IMR-90 (cell line): Measurements from ENCODE around the gene CELA2B. TPM values are rescaled to one million over a fixed set of nuclear protein-coding genes. Genes with fewer than 3 reads are reported as not detected.

Source experiments
- ATAC-seq: fragments of 200-7000 bp; cut with Tn5 transposase; 2 replicates; pipeline ENCODE4 v1.9.1; 2020; ENCODE audit warnings: low read depth, mild to moderate bottlenecking, moderate library complexity
- BruUV-seq: library from RNA; stranded (reverse); fragments of 400-500 nt; replicated peaks from 2 replicates; lab custom pipeline; 2021; lab: Mats Ljungman, UMichigan
- CTCF ChIA-PET: fragments of 300-600 bp; formaldehyde crosslinking; extraction: SDS; loops from one replicate; lab custom pipeline; 2021; ENCODE audit warnings: antibody characterized with exemption; lab: Yijun Ruan, JAX
- POLR2A ChIA-PET: fragments of 300-600 bp; sonication (Branson Sonifier 250); formaldehyde crosslinking; loops from one replicate; lab custom pipeline; 2022; ENCODE audit warnings: antibody characterized with exemption; ENCODE audit not compliant: unreplicated experiment; lab: Charles Lee
- DNase-seq: peaks from one replicate; pipeline ENCODE4 v3.0.0; 2013
- H2AFZ ChIP-seq: replicated peaks from 2 replicates; pipeline ENCODE3; 2013; ENCODE audit warnings: low read length, mild to moderate bottlenecking; ENCODE audit not compliant: poor library complexity
- H2AK5ac ChIP-seq: 2 replicates; pipeline ENCODE4 v1.6.1; 2013; ENCODE audit warnings: low read depth, low read length, inconsistent platforms
- H2AK9ac ChIP-seq: replicated peaks from 2 replicates; pipeline ENCODE3; 2013; ENCODE audit warnings: mild to moderate bottlenecking, low read depth, low read length, moderate library complexity; ENCODE audit not compliant: poor library complexity
- H2BK120ac ChIP-seq: 2 replicates; pipeline ENCODE4 v1.6.1; 2013; ENCODE audit warnings: low read depth, low read length, inconsistent platforms
- H2BK15ac ChIP-seq: 3 replicates; pipeline ENCODE4 v1.6.1; 2013; ENCODE audit warnings: low read depth, low read length, inconsistent platforms
- H2BK20ac ChIP-seq: 2 replicates; pipeline ENCODE4 v1.6.1; 2013; ENCODE audit warnings: low read depth, mild to moderate bottlenecking, inconsistent platforms, low read length, moderate library complexity
- H2BK5ac ChIP-seq: 2 replicates; pipeline ENCODE4 v1.6.1; 2013; ENCODE audit warnings: mild to moderate bottlenecking, low read depth, low read length, inconsistent platforms; ENCODE audit not compliant: poor library complexity, severe bottlenecking
- H3K14ac ChIP-seq: replicated peaks from 2 replicates; pipeline ENCODE4 v1.6.1; 2013; ENCODE audit warnings: low read depth, low read length, inconsistent platforms
- H3K18ac ChIP-seq: 2 replicates; pipeline ENCODE4 v1.6.1; 2013; ENCODE audit warnings: low read depth, low read length, control low read depth
- H3K23ac ChIP-seq: 2 replicates; pipeline ENCODE4 v1.6.1; 2013; ENCODE audit warnings: low read depth, low read length, inconsistent platforms
- H3K27ac ChIP-seq: 2 replicates; pipeline ENCODE4 v1.5.1; 2013; ENCODE audit warnings: mild to moderate bottlenecking, control low read depth, low read length; ENCODE audit not compliant: insufficient read depth
- H3K27me3 ChIP-seq: 2 replicates; pipeline ENCODE4 v1.6.1; 2013; ENCODE audit warnings: low read length; ENCODE audit not compliant: control insufficient read depth, insufficient read depth
- H3K36me3 ChIP-seq: 2 replicates; pipeline ENCODE4 v1.6.1; 2013; ENCODE audit warnings: low read length, mixed read lengths; ENCODE audit not compliant: control insufficient read depth, insufficient read depth
- H3K4ac ChIP-seq: 2 replicates; pipeline ENCODE4 v1.6.1; 2013; ENCODE audit warnings: low read depth, low read length, inconsistent platforms
- H3K4me1 ChIP-seq: 2 replicates; pipeline ENCODE4 v1.6.1; 2013; ENCODE audit warnings: low read length, mixed read lengths; ENCODE audit not compliant: control insufficient read depth, insufficient read depth
- H3K4me2 ChIP-seq: 2 replicates; pipeline ENCODE4 v1.6.1; 2013; ENCODE audit warnings: low read depth, mild to moderate bottlenecking, control low read depth, low read length, moderate library complexity
- H3K4me3 ChIP-seq: 2 replicates; pipeline ENCODE4 v1.5.1; 2013; ENCODE audit warnings: low read depth, mild to moderate bottlenecking, control low read depth, low read length, moderate library complexity; ENCODE audit not compliant: insufficient read depth
- H3K56ac ChIP-seq: 2 replicates; pipeline ENCODE4 v1.6.1; 2013; ENCODE audit warnings: low read length, inconsistent platforms; ENCODE audit not compliant: insufficient read depth; ENCODE audit errors: extremely low read depth
- H3K79me1 ChIP-seq, 2 experiments: 2 replicates each; pipeline ENCODE4 v1.6.1; 2013; ENCODE audit warnings: low read length in 2 of 2, inconsistent platforms in 1 of 2, low read depth in 1 of 2
- H3K9ac ChIP-seq: 2 replicates; pipeline ENCODE4 v1.6.1; 2013; ENCODE audit warnings: low read depth, low read length, control low read depth
- H3K9me1 ChIP-seq: 2 replicates; pipeline ENCODE4 v1.6.1; 2013; ENCODE audit warnings: low read length, inconsistent platforms; ENCODE audit not compliant: insufficient read depth
- H3K9me3 ChIP-seq: 2 replicates; pipeline ENCODE4 v1.6.1; 2013; ENCODE audit warnings: low read length; ENCODE audit not compliant: control insufficient read depth, insufficient read depth
- H4K20me1 ChIP-seq: 2 replicates; pipeline ENCODE4 v1.6.1; 2013; ENCODE audit warnings: low read length, inconsistent platforms; ENCODE audit not compliant: insufficient read depth
- H4K5ac ChIP-seq: 2 replicates; pipeline ENCODE4 v1.6.1; 2013; ENCODE audit warnings: mild to moderate bottlenecking, low read depth, low read length, control low read depth
- H4K8ac ChIP-seq, 2 experiments: 2 replicates each; pipeline ENCODE4 v1.6.1; 2013; ENCODE audit warnings: low read depth in 2 of 2, low read length in 2 of 2, control low read depth in 1 of 2, inconsistent platforms in 1 of 2
- H4K91ac ChIP-seq: 2 replicates; pipeline ENCODE4 v1.6.1; 2013; ENCODE audit warnings: low read depth, low read length, inconsistent platforms; ENCODE audit not compliant: insufficient read depth
- CHD1 ChIP-seq: IDR thresholded peaks from 2 replicates; pipeline ENCODE4 v1.6.1; 2012; ENCODE audit warnings: low read depth, low read length, improper control_type of control experiment
- RCOR1 ChIP-seq: IDR thresholded peaks from 2 replicates; pipeline ENCODE4 v1.6.1; 2012; ENCODE audit warnings: mild to moderate bottlenecking, low read length, improper control_type of control experiment; ENCODE audit not compliant: insufficient replicate concordance
- SMC3 ChIP-seq: fragments of 150-350 bp; IDR thresholded peaks from 2 replicates; pipeline ENCODE4 v1.6.1; 2016; ENCODE audit warnings: low read depth, mild to moderate bottlenecking, antibody characterized with exemption, low read length, moderate library complexity
- dilution Hi-C: fragments of 300-500 bp; cut with HindIII; formaldehyde crosslinking; loops from one replicate; pipeline ENCODE4 v1.14.3; 2018; ENCODE audit warnings: low sequenced_read_pairs; ENCODE audit not compliant: unreplicated experiment
- in situ Hi-C: fragments of 300-500 bp; cut with MboI; formaldehyde crosslinking; loops from 3 replicates; pipeline ENCODE4 v1.14.3; 2019; ENCODE audit warnings: low sequenced_read_pairs, inconsistent platforms, mixed read lengths
- intact Hi-C: fragments of 100-400 bp; cut with micrococcal nuclease; formaldehyde crosslinking; loops from 2 replicates; pipeline ENCODE4 v1.10.0; 2022
- polyA plus RNA-seq, 3 experiments: library from polyadenylated mRNA; depleted of rRNA; stranded (reverse); fragments of >200 nt; gene quantifications; 2 replicates each; pipeline ENCODE4 v1.2.3, GENCODE V29; 2012; ENCODE audit warnings: low replicate concordance in 1 of 3
- total RNA-seq: library from RNA; depleted of rRNA; stranded (reverse); fragments of >200 nt; gene quantifications from 2 replicates; pipeline ENCODE4 v1.2.3, GENCODE V29; 2012
- TF ChIP-seq, protein P1 (sequence below): conservative IDR thresholded peaks from 2 replicates; pipeline ENCODE4 v1.5.1; 2012; ENCODE audit warnings: mild to moderate bottlenecking, low read depth, low read length, improper control_type of control experiment

CELA2B gene
- total and polyA plus RNA-seq, 2 of the 4 experiments (the other 2 are of a cell fraction): not detected

DNA sequence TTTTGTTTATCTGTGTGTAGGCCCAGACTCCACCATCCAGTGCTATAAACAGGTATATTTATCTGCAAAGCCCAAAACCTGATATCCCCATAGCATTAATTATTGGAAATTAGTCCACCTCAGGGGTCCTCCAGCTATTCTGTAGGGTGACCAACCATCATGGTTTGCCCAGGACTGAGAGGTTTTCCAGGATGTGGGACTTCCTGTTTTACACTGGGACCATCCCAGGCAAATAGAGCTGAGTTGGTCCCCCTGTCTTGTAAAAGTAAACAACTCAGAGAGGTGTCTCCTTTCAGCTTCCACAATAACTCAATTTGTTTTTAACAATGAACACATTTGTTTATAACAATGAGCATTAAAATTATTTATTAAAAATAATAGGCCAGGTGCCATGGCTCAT is 7.8 kb upstream of the CELA2B start:
- Histone ChIP-seq H4K20me1 (no peaks in the 10 kb centered on the region), H2AFZ (no peak overlapping the region), H3K18ac (no peak overlapping the region), H3K9ac (no peak overlapping the region), H2AK9ac (no peak overlapping the region), H3K23ac (no peak overlapping the region), H3K4ac (no peak overlapping the region), H3K4me3 (no peak overlapping the region), H4K5ac (no peak overlapping the region), H2BK5ac (no peak overlapping the region), H2BK120ac (no peak overlapping the region), H3K27me3 (peaks cover 3% of the 10 kb centered on the region; the same call in 1 of the 2 replicates), H4K8ac (no peak overlapping the region), H2BK15ac (no peak overlapping the region), H3K36me3 (no peaks in the 10 kb centered on the region), H3K14ac (no peak overlapping the region), H4K91ac (no peak overlapping the region), H2AK5ac (no peak overlapping the region), H3K4me2 (no peak overlapping the region), H3K4me1 (no peaks in the 10 kb centered on the region; the same call in 1 of the 2 replicates), H3K79me1 (no peaks in the 10 kb centered on the region), H3K27ac (no peak overlapping the region), H3K9me1 (no peaks in the 10 kb centered on the region), H3K9me3 (no peaks in the 10 kb centered on the region), H2BK20ac (no peak overlapping the region), H3K56ac (no peak overlapping the region)
- dilution Hi-C loops (no loop called here), in situ Hi-C loops (no loop called here), intact Hi-C loops (no loop called here)
- no peak for DNase-seq
- ChIA-PET POLR2A (no interaction called here), CTCF (no interaction called here)
- TF ChIP-seq RCOR1 (no peak), SMC3 (no peak), CHD1 (no peak)
- TF ChIP-seq, protein P1, sequence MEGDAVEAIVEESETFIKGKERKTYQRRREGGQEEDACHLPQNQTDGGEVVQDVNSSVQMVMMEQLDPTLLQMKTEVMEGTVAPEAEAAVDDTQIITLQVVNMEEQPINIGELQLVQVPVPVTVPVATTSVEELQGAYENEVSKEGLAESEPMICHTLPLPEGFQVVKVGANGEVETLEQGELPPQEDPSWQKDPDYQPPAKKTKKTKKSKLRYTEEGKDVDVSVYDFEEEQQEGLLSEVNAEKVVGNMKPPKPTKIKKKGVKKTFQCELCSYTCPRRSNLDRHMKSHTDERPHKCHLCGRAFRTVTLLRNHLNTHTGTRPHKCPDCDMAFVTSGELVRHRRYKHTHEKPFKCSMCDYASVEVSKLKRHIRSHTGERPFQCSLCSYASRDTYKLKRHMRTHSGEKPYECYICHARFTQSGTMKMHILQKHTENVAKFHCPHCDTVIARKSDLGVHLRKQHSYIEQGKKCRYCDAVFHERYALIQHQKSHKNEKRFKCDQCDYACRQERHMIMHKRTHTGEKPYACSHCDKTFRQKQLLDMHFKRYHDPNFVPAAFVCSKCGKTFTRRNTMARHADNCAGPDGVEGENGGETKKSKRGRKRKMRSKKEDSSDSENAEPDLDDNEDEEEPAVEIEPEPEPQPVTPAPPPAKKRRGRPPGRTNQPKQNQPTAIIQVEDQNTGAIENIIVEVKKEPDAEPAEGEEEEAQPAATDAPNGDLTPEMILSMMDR: no peak
- no peak for ATAC-seq
- no TSS peak for BruUV-seq
